Stimulated activated CD4-positive, alpha-beta T cell treated with anti-CD3 and anti-CD28 coated beads, Interleukin-15, amount 100 ng/mL, for 24 hours (primary cell): Measurements from ENCODE around the gene ARL6IP5.

Source experiments
- DNase-seq: peaks from one replicate; pipeline ENCODE4 v3.0.0-alpha.2; 2020

ARL6IP5 gene

DNA sequence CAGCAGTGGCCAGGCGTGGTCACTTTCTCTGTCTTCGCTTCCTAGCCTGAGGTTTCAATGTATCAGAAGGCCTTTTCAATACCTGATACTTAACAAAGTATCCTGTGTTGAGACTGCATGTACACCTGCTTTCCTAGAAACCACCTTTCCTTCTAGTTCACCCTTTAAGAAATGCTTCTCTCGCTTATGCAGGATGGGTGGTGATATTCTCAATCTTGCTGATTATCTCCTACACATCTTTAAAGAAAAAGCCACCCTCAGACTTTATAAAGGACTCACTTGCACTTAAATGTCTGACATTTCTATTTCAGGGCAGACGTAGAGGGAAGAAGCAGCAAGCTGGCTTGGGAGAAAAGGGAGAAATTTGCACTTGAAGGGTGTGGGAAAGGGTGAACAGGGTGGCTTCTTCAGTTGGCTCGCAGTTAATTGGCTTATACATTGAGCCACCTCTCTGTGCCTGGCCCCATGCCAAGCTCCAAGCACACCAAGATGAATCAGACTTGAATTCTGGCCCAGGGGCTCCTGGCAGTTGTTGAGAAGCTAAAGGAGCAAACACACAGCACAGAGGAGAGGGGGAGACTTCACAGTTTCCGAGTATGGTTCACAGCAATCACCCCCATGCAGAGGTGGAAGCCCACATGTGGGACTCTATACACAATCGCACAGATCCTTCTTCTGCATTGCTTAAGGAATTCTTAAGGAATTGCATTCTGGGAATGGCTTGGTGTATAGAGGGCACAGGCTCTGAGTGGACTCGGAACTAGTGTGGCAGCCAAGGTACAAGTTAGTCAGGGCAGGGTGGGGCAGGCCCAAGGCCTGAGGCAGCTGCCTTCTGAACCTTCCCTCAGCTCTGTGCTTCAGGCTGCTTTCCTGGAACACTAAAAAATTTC is 1.3 kb downstream of the ARL6IP5 start:
- DNase-seq, result peak; percentile 90

DNA sequence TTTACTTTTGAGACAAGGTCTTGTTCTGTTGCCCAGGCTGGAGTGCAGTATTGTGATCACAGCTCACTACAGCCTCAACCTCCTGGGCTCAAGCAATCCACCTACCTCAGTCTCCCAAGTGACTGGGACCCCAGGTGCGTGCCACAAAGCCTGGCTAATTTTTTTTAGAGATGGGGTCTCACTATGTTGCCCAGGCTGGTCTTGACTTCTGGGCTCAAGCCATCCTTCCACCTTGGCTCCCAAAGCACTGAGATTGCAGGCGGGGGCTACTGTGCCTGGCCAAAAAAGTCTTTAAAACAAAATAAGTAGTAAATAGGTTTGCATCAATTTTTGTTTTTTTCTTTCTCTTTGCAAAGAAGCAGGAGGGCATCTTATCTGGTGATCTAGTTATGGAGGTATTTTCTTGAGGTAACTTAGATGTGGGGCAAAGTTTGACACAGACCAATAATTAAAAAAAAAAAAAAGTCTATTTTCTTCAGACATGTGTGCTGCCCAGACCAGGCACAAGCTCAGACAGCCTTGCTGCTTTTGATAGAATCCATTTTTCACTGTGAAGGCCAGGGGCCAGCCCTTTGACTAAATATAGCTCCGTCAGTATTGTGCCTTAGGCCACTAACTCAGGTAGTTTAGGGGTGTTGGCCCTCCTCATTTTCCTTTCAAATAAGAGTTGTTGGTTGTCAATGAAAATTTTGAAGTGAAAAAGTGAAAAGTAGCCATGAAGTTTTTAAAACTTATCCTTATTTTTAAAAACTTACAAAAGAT is 2.5 kb downstream of the ARL6IP5 start:
- no peak for DNase-seq

DNA sequence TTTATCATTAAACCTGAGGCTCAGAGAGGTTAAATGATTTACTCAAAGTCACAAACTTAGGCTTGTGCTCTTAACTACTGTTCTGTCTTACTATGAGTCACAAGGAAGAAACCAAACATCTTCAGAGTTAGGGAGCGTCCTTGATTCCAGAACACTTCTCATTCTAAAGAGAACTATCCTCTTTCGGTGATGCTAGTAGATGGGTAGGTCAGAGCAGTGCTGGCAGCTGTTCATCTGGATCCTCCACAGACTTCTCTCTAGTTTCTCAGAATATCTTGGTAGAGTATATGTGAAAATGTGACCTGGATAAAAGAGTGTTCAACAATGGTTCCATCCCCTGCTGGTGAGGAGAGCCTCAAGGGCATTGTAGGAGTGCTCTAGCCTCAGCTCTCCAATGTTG is 3.3 kb downstream of the ARL6IP5 start:
- DNase-seq, result no peak

DNA sequence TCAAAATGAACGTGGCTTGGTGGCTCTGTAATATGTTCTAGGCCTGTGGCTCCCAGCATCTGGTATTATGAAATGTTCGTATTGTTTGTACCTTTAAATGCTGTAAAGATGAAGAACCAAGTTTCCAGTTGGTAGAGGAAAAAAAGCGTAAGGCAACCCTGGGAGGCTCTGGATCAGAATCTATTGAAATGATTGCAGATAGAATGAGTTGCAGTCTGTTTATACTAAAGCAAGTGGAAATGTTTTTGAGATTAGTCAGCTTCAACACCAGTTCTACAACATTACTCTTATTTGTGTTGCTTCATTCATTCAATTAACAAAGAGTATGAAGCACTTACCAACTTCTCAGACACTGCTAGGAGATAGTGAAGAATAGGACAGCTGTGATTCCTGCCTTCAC is 5.3 kb downstream of the ARL6IP5 start:
- DNase-seq, result no peak

DNA sequence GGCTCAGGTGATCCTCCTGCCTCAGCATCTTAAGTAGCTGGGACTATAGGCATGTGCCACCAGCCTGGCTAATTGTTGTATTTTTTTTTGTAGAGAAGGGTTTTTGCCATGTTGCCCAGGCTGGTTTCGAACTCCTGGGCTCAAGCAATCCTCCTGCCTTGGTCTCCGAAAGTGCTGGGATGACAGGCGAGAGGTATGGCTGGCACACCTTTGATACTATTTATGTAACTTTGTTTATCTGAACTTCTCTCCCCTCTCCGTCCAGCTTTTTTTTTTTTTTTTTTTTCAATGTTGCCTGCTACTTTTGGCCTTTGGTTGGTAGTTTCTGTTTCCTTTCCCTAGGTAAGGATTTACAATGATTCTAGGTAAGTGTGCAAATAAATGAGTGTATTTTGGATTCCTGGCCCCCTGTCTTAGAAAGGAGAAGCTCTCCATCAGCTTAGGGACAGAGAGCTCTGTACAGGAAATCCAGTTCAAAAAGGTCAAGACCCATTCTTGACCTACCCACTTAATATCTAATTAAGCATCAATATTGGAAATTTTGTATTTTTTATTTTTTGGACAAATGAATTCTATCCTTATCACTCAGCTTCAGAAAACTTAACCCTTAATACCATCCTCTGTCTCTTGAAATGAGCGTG is 6.8 kb downstream of the ARL6IP5 start:
- no peak for DNase-seq

DNA sequence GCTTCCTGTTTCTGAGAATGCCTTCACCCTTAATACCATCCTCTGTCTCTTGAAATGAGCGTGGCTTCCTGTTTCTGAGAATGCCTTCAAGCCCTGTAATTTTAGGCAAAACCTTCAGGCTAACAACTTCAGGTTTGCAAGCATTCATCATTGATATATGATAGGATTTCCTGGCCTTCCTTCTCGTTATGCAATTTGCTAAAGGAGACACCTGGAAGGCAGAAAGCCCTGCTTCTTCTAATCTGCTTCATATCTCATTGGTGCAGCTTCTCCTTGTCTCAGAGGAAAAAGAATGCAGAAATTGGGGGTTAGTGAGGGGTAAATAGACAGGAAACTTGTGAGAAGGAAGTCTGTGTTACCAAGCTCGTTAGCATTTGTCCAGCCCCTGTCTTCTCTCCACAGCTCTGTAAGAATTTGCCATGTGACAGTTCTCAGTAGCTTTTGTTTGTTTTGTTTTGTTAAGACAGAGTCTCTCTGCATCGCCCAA is 7.3 kb downstream of the ARL6IP5 start:
- no peak for DNase-seq

DNA sequence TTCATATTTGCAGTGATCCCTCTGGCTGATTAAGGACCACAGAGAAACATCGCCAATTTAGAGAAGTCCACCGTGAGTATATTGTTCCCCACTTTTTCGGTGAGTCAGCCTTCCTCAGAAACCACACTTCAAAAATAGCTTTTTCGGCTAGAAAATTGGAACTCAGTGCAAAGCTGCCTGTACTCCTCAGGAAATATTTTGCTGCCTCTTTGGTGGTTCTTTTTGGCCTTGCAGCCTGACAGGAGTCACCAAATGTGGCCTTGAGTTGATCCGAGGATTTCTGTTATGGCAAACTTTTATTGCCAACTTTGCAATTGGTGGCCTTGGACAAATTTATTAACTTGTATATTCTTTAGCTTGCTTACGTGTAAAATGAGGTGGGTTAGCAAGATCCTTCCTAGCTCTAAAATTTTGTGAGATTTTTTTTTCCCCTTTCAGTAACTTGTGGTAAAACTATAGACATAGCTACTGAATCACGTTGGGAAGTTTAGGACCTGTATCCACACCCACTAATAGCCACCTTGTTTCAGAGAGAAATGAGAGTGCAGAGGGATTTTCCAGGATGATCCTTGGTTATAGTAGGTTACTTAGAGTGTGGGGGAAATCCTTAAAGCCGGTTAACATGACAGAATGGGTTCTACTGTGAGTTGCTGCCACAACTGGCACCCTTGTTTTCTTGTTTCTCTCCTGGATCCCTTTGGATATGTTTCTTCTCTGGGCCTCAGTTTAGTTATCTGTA is 9.9 kb downstream of the ARL6IP5 start:
- DNase-seq, result peak; percentile 40

DNA sequence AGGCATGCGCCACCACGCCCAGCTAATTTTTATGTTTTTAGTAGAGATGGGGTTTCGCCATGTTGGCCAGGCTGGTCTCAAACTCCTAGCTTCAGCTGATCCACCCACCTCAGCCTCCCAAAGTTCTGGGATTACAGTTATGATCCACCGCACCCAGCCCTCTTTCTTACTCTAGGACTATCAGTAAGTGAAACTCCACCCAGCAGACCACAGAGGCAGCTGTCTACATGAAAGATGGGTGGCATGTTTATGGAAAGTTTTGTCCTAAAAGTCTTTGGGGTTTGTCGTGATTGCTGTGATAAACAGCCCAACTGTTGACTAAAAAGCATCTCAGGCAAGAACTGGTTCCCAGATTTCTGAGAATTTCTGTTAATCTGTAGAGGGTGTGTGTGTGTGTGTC is 10.9 kb downstream of the ARL6IP5 start:
- peak; percentile 48 for DNase-seq

DNA sequence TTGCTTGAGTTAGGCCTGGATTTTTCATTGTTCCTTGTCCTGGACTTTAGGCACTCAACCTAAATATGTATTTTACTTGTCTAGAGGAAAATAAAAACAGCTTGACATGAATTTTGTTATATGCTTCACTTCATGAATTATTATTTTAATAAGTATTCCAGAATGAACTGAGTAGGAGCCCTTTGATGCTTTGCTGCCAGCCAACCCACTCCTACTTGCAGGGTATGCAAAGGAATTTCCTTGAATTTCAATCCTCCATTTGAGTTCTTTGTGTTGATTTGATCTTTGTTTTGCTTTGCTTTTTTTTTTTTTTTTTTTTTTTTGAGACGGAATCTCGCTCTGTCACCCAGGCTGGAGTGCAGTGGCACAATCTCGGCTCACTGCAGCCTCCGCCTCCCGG is 11.6 kb downstream of the ARL6IP5 start:
- no peak for DNase-seq

DNA sequence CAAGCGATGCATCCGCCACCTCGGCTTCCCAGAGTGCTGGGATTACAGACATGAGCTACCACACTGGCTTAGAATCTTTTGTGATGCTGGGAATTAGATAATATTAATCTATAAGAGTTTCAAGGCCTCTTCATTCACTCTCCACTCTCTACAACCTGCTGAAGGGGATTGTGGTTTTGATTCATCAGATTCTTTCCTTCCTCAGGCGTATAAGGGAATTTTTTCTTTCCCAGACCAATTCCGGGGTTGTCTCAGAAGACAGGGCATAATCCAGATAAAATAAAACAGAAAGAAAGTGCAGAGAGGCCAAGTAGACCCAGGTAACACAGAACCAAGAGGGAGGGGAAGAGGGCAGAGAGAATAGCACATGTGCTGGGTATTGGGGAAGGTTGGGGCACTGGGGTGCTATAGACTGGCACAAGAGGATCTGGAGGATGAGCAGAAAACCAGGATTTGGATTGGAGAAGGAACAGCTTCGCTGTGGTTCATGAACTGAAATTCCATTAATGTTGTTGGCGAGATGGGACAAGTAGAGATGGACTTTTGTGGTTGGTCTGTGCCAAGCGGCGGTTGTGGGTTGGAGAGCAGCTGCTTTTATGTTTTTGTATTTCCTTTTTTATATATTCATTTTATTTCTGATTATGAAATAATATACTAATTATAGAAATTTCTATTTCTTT is 12.8 kb downstream of the ARL6IP5 start:
- no peak for DNase-seq

DNA sequence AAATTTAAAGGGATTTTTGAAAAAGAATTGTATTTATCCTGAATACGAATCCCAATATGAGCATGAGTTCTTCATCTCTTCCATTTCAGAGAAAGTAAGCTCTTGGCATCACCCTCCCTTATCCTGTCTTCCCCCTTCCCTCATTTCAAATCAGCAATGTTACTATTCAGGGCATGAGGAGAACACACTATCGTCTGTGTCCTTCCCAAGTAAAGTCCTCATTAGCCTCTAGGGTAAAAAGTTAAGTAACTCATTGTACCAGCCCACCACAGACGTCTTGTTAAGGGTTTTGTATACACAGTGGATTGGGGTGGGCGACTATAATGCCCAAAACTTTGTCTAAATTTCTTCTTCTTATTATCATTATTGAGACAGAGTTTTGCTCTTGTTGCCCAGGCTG is 14.8 kb downstream of the ARL6IP5 start:
- no peak for DNase-seq

DNA sequence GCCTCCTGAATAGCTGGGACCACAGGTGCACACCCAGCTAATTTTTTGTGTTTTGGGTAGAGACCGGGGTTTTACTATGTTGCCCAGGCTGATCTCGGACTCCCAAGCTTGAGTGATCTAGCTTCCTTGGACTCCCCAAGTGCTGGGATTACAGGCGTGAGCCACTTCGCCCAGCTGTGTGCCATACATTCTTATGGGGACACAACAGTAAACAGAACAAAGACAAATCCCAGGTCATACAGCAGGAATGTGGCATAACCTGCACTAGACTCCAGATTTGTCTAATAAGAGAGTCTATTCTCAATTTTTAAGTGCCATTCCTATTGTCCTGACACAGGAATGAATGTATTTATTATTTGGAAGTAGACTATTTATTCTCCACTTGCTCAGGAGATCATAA is 17.6 kb downstream of the ARL6IP5 start:
- DNase-seq, result no peak

DNA sequence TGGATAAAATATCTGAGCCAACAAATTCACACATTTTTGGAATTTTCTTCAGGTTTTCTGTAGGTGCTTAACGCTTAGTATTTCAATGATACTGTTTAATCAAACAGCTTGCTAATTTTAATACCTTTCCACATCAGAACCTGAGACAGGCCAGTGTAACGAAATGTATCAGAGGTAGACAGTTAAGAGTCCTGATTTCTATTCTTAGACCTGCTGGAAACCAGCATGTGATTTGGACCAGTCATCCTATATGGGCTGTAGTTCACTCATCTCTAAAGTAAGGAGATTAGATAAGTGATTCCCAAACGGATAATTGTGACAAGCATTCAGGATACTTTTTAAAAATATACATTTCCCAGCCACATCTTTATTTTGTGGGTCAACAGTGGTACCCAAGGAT is 18.4 kb downstream of the ARL6IP5 start:
- DNase-seq, result no peak

DNA sequence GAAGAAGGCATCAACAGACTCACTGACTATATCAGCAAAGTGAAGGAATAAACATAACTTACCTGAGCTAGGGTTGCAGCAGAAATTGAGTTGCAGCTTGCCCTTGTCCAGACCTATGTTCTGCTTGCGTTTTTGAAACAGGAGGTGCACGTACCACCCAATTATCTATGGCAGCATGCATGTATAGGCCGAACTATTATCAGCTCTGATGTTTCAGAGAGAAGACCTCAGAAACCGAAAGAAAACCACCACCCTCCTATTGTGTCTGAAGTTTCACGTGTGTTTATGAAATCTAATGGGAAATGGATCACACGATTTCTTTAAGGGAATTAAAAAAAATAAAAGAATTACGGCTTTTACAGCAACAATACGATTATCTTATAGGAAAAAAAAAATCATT is 19.8 kb downstream of the ARL6IP5 start:
- DNase-seq, result no peak

DNA sequence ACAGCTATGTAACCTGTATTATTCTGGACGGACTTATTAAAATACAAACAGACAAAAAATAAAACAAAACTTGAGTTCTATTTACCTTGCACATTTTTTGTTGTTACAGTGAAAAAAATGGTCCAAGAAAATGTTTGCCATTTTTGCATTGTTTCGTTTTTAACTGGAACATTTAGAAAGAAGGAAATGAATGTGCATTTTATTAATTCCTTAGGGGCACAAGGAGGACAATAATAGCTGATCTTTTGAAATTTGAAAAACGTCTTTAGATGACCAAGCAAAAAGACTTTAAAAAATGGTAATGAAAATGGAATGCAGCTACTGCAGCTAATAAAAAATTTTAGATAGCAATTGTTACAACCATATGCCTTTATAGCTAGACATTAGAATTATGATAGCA is 20.6 kb downstream of the ARL6IP5 start:
- DNase-seq, result no peak

DNA sequence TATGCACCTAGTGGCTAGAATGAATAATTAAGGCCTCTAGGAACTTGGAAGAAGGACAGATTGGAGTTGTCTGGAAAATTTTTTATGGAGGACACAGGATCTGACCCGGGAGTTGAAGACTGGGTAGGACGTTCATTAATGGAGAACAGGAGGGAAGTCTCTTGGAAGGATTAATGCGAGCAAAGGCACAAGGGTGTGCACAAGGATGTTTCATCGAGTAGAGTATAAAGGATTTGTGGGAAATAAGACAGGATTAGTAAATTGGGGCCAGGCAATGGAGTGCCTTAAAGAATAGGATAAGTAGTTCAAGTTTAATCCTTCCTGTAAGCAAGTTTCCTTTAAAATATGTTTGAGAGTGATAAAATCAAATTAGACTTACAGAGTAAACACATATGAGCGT is 23.1 kb downstream of the ARL6IP5 start:
- DNase-seq, result no peak

DNA sequence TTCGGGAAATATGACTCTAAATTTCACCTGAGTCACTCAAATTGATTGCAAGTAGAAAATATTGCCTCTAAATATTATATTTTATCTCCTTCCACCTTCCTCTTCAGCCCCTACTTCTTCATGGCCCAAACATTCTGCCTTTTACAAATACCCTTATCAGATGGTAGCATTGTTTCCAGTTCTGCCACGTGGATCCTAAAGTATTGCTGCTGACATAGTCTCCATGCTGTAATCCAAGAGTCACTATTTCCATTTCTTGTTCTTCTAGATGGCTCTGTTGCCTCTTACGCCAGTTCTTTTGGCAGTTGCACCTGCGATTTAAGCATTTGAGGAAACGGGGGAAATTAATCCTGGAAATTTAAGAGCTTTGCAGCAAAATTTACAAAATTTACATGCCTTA is 24.1 kb downstream of the ARL6IP5 start:
- no peak for DNase-seq

DNA sequence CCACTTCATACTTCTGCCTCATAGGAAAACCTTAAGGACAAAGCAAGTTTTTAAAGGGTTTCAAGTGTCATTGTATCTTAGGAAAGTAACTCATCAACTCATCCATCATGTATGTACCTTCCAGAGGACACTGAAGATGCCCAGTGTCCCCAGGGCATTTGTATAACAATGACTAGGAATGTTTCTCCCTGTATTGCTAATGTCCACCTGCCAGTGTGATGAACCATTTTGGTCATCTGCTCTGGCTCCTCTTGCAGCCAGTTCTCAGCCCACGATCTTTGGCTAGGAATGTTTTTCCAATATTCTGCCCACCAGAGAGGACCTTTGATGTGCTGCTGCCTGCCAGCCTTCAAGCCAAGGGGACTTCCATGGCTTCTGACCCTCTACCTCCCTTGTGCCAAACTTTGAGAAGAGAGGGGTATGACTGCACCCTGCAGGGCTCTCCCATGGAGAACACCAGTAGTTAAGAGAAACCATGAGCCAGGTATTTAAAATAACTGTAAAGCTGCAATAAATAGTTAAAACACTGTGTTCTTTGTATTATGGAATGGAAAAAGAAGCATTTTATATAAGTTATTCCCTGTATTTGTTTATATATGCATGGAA is 26.3 kb downstream of the ARL6IP5 start:
- no peak for DNase-seq

DNA sequence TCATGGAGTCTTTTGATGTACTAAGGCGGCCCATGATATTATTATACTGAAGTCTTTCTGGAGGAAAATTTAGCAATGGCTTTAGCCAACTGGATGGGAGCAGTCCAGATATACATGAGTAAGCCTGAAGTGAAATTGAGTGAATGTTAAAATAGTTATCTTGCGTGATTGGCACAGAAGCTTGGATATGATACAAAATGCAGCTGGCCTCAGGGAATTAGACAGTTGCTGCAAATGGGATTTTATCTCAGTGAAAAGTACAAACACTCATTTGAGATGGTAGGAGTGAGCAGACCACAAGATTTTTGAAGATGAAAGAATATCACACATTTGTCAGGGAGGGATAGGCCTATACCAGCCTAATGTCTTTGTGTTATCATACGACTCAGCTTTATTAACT is 28.8 kb downstream of the ARL6IP5 start:
- no peak for DNase-seq

DNA sequence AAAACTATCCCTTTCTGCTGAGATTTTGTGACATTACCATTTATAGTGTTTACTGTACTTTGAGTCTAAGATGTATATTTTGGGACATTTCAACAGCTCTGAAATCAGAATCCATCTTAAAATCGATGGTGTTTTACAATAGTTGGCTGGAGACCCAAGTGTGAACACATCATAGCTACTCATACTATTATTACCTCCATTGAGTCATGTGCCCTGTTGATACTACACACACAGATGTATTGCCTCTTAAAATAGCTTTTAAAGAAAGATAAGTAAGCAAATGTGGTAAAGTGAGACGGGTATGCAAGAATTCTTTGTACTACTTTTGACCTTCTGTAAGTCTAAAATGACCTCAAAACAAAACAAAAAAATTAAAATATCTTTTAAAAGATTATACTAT is 31.0 kb downstream of the ARL6IP5 start:
- DNase-seq, result no peak

DNA sequence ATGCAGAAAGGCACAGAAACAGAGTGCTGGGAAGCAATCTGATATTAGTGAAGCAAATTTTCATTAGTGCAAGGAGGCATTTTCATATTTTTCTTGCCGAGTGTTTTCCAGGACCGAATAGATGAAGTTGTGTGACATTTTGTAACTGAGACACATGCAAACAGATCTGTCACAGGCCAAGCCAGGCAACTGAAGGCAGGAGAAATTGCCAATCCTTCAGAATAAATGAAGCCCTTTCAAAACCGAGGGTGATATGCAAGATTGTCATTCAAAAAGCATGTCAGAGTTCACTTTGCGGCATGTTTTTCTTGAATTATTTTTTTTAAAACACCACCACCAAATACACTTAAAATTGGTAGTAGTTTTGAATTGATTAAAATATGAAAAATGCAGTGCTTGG is 31.4 kb downstream of the ARL6IP5 start:
- DNase-seq, result no peak

DNA sequence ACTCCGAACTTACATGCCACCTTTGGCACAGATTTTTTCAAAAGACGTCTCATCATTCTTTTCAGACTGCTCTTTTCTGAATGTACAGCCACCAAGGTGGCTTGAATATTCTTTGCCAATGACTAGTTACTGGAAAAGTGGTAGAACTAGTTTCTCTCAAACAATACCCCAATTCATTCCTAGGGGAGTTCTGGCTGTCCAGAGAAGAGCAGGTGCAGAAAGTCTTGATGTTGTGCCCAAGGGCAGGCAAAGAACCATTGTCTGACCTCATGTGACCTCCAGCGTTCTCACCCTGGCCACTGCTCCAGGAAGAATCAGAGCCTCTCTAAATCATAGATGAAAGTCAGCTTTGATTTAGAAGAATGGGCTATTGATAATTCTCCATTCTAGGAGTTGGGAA is 32.2 kb downstream of the ARL6IP5 start:
- no peak for DNase-seq
